CD4-positive, alpha-beta T cell treated with Interleukin-15 for 4 hours (primary cell): Measurements from ENCODE around the gene PHACTR2.
"Not testable (repeated sequence)": the region's sequence is repeated elsewhere in the genome, so short reads cannot be mapped to it uniquely, and the experiment has no call there.

ENCODE experiments used
- DNase-seq: peaks from one replicate; pipeline ENCODE4 v3.0.0-alpha.2; 2020; ENCODE audit warnings: low spot score

PHACTR2 gene

GRCh38 chr6:143698759-143699429 is 21.1 kb downstream of the PHACTR2 start:
- no peak for DNase-seq

GRCh38 chr6:143699430-143699825 is 21.7 kb downstream of the PHACTR2 start:
- DNase-seq = no peak

GRCh38 chr6:143700684-143701348 is 23.1 kb downstream of the PHACTR2 start:
- DNase-seq = no peak

GRCh38 chr6:143701349-143702234 is 23.8 kb downstream of the PHACTR2 start:
- DNase-seq = no peak

GRCh38 chr6:143705569-143705968 is 27.8 kb downstream of the PHACTR2 start:
- no peak for DNase-seq

GRCh38 chr6:143707697-143708096 is 29.9 kb downstream of the PHACTR2 start:
- DNase-seq = no peak

- no peak for DNase-seq
Observed at GRCh38 chr6:143708889-143709288, 31.1 kb downstream of the PHACTR2 start.

GRCh38 chr6:143711714-143712113 is 33.9 kb downstream of the PHACTR2 start:
- no peak for DNase-seq

GRCh38 chr6:143718472-143718871 is 40.7 kb downstream of the PHACTR2 start:
- DNase-seq = no peak

- no peak for DNase-seq
Observed at GRCh38 chr6:143721642-143722041, 43.9 kb downstream of the PHACTR2 start.

- DNase-seq = no peak
Observed at GRCh38 chr6:143724876-143725275, 47.1 kb downstream of the PHACTR2 start.

GRCh38 chr6:143726015-143726647 is 48.4 kb downstream of the PHACTR2 start:
- DNase-seq = no peak

GRCh38 chr6:143727035-143727434 is 49.3 kb downstream of the PHACTR2 start:
- DNase-seq = no peak

- DNase-seq = no peak
Observed at GRCh38 chr6:143731789-143732188, 54.0 kb downstream of the PHACTR2 start.

GRCh38 chr6:143732536-143732935 is 54.8 kb downstream of the PHACTR2 start:
- no peak for DNase-seq

GRCh38 chr6:143733510-143733909 is 55.7 kb downstream of the PHACTR2 start:
- no peak for DNase-seq

- no peak for DNase-seq
Observed at GRCh38 chr6:143734641-143735063, 56.9 kb downstream of the PHACTR2 start.

GRCh38 chr6:143738072-143738690 is 60.4 kb downstream of the PHACTR2 start:
- not testable (repeated sequence) for DNase-seq

- DNase-seq = no peak
Observed at GRCh38 chr6:143739341-143739851, 61.6 kb downstream of the PHACTR2 start.

GRCh38 chr6:143740213-143740612 is 62.4 kb downstream of the PHACTR2 start:
- DNase-seq = no peak

GRCh38 chr6:143741480-143741879 is 63.7 kb downstream of the PHACTR2 start:
- DNase-seq = no peak
